Right lobe of liver (tissue), 6 donors: ENCODE measurements around the gene C11orf98. TPM values are rescaled to one million over a fixed set of nuclear protein-coding genes. Genes with fewer than 3 reads are reported as not detected.

Source experiments
- ATAC-seq, 4 donors: fragments of 200-7000 bp; cut with Tn5 transposase; one replicate each; pipeline ENCODE4 v1.9.1; 2020; ENCODE audit warnings: mild to moderate bottlenecking in 4 of 4, moderate library complexity in 4 of 4
- DNase-seq, 3 donors: peaks; one replicate each; pipeline ENCODE4 v3.0.0-alpha.2; 2020
- H3K27ac ChIP-seq, 3 donors: fragments of 200-600 bp; one replicate each; pipeline ENCODE4 v1.8.0; 2022
- H3K27me3 ChIP-seq, 2 donors: fragments of 200-600 bp; one replicate each; pipeline ENCODE4 v1.8.0; 2022
- H3K36me3 ChIP-seq, 4 donors: fragments of 200-600 bp; sonication (generic) in 1 of 4; one replicate each; pipeline versions ENCODE4 v1.5.1 to v1.8.0; 2017 to 2022; ENCODE audit warnings: control low read depth in 1 of 4
- H3K4me1 ChIP-seq, 4 donors: fragments of 200-600 bp; sonication (generic) in 1 of 4; one replicate each; pipeline versions ENCODE4 v1.5.1 to v1.8.0; 2017 to 2022; ENCODE audit warnings: control low read depth in 1 of 4
- H3K4me3 ChIP-seq, 3 donors: fragments of 200-600 bp; one replicate each; pipeline ENCODE4 v1.8.0; 2022
- H3K9me3 ChIP-seq, 4 donors: fragments of 200-600 bp; sonication (generic) in 1 of 4; one replicate each; pipeline versions ENCODE4 v1.5.1 to v1.8.0; 2017 to 2022; ENCODE audit warnings: control low read depth in 1 of 4
- CTCF ChIP-seq, 4 donors: fragments of 200-600 bp in 3 of 4; fragments of 450-650 bp in 1 of 4; IDR thresholded peaks; one replicate each; pipeline versions ENCODE4 v1.5.1 to v1.8.0; 2016 to 2022; ENCODE audit warnings: antibody characterized with exemption in 4 of 4, mild to moderate bottlenecking in 2 of 4
- POLR2A ChIP-seq: fragments of 450-650 bp; IDR thresholded peaks from one replicate; pipeline ENCODE4 v1.6.1; 2017; ENCODE audit warnings: antibody characterized with exemption, mild to moderate bottlenecking
- WGBS: methylation state at CpG from one replicate; pipeline ENCODE4 v1.1.6; 2018; ENCODE audit warnings: low coverage, low lambda C conversion rate; ENCODE audit not compliant: insufficient coverage; ENCODE audit errors: missing lambda C conversion rate; 5-methylcytosine and 5-hydroxymethylcytosine counted together
- intact Hi-C, 2 donors: fragments of 100-400 bp; cut with DNase I; formaldehyde crosslinking; loops; one replicate each; pipeline versions ENCODE4 v1.11.2 to v1.14.1; 2022
- total RNA-seq, 6 experiments: library from RNA; depleted of rRNA in 2 of 6; stranded (reverse); fragments of >200 nt in 2 of 6; fragmentation: NEBNext Ultra II Directional in 3 of 6; extraction: Animal tissue kit (Norgen Biotek cat#: 25700) in 3 of 6; gene quantifications; one replicate each; pipeline versions ENCODE4 v1.1.0 to v1.2.4, GENCODE V29; 2016 to 2023
- donor health status: DM: no; HTN: yes; CAD: no.
- donor health status: DM: no; HTN: no; CAD: no.
- donor health status: DM: no; HTN: no; CAD: no.
- donor health status: DM: no; HTN: yes; CAD: no.
- donor health status: DM: no; HTN: yes; CAD: no.

The C11orf98 gene
- total RNA-seq, 6 experiments from 2014 or later = 18.6 to 52.0 (median 25.6) TPM

- peaks cover 0 to 31% (median 5%) of the 10 kb centered on the region in 4 donors for H3K36me3 ChIP-seq
- DNase-seq = peak in 2 of 3 donors; percentile 31 to 56
- ATAC-seq = peak; percentile 0 to 8 (median 4)
- peak overlapping the region; percentile 96 for H3K27ac ChIP-seq
- WGBS = 27% methylated on average over 3 of the region's 7 CpGs
- H3K4me3 ChIP-seq = peak overlapping the region; percentile 52 to 63 (median 58)
- intact Hi-C loops = no loop called here
- TF ChIP-seq CTCF (IDR thresholded peaks at IDR 0.05) = no peak
- TF ChIP-seq POLR2A = no peak
- no peaks in the 10 kb centered on the region for H3K9me3 ChIP-seq
- no peaks in the 10 kb centered on the region for H3K27me3 ChIP-seq
- peaks cover 0 to 65% (median 30%) of the 10 kb centered on the region in 4 donors for H3K4me1 ChIP-seq
Measured at GRCh38 chr11:62710001-62710345, 45.0 kb upstream of the C11orf98 start.

GRCh38 chr11:62709247-62710000 lies 44.4 kb upstream of the C11orf98 start:
- ATAC-seq = peak; percentile 71 to 83 (median 80)
- Histone ChIP-seq H3K4me1 (peaks cover 0 to 61% (median 28%) of the 10 kb centered on the region in 4 donors), H3K4me3 (peak overlapping the region; percentile 52 to 63 (median 58)), H3K27ac (peak overlapping the region; percentile 96), H3K36me3 (peaks cover 0 to 25% (median 3%) of the 10 kb centered on the region in 4 donors), H3K9me3 (no peaks in the 10 kb centered on the region), H3K27me3 (no peaks in the 10 kb centered on the region)
- intact Hi-C loops = no loop called here
- DNase-seq = peak; percentile 93 to 97 (median 96)
- WGBS = 8% methylated on average over 38 of the region's 47 CpGs
- TF ChIP-seq POLR2A (peak; percentile 68), CTCF (IDR thresholded peaks at IDR 0.05) (no peak)

- peak overlapping the region; percentile 96 for H3K27ac ChIP-seq
- H3K27me3 ChIP-seq = no peaks in the 10 kb centered on the region
- H3K4me1 ChIP-seq = peaks cover 0 to 54% (median 25%) of the 10 kb centered on the region in 4 donors
- DNase-seq = no peak
- H3K9me3 ChIP-seq = no peaks in the 10 kb centered on the region
- TF ChIP-seq CTCF (IDR thresholded peaks at IDR 0.05) (no peak), POLR2A (no peak)
- H3K4me3 ChIP-seq = peak overlapping the region; percentile 52 to 63 (median 58)
- WGBS = 0% methylated on average over 7 of the region's 7 CpGs
- intact Hi-C loops = no loop called here
- H3K36me3 ChIP-seq = peaks cover 0 to 22% (median 3%) of the 10 kb centered on the region in 4 donors
- no peak for ATAC-seq
Measured at GRCh38 chr11:62708793-62709192, 43.8 kb upstream of the C11orf98 start.

GRCh38 chr11:62708392-62708791 lies 43.4 kb upstream of the C11orf98 start:
- peak overlapping the region in 1 of 3 donors; percentile 96 for H3K27ac ChIP-seq
- H3K27me3 ChIP-seq = no peaks in the 10 kb centered on the region
- H3K4me3 ChIP-seq = peak overlapping the region in 1 of 3 donors; percentile 63
- H3K36me3 ChIP-seq = peaks cover 0 to 22% (median 3%) of the 10 kb centered on the region in 4 donors
- no peaks in the 10 kb centered on the region for H3K9me3 ChIP-seq
- peaks cover 0 to 50% (median 23%) of the 10 kb centered on the region in 4 donors for H3K4me1 ChIP-seq
- no peak for ATAC-seq
- no peak for TF ChIP-seq POLR2A
- TF ChIP-seq CTCF (IDR thresholded peaks at IDR 0.05) = no peak
- intact Hi-C loops = no loop called here
- WGBS = 70% methylated on average over 2 of the region's 5 CpGs
- no peak for DNase-seq
